Natural killer cell (primary cell): ENCODE results near the gene BICRA. TPM values are rescaled to one million over a fixed set of nuclear protein-coding genes. Genes with fewer than 3 reads are reported as not detected.

ENCODE experiments used
- ATAC-seq, 3 donors: fragments of 150-1000 bp in 2 of 3; fragments of 200-7000 bp in 1 of 3; cut with Tn5 transposase; 1 replicate in 1 of 3; 2 replicates in 2 of 3; pipeline ENCODE4 v1.10.0; 2021; ENCODE audit warnings: mild to moderate bottlenecking in 2 of 3, moderate library complexity in 2 of 3
- DNase-seq, 2 donors: peaks; one replicate each; pipeline versions ENCODE4 v3.0.0 to v3.0.0-alpha.2; 2013 to 2021; ENCODE audit warnings: mixed read lengths in 1 of 2
- H3K27ac ChIP-seq: one replicate; pipeline ENCODE4 v1.5.1; 2013; ENCODE audit warnings: mild to moderate bottlenecking, low read length
- H3K27me3 ChIP-seq: one replicate; pipeline ENCODE4 v1.6.1; 2013; ENCODE audit warnings: low read length; ENCODE audit not compliant: control insufficient read depth, insufficient read depth
- H3K36me3 ChIP-seq: one replicate; pipeline ENCODE4 v1.6.1; 2013; ENCODE audit warnings: low read length; ENCODE audit not compliant: control insufficient read depth, insufficient read depth
- H3K4me1 ChIP-seq: one replicate; pipeline ENCODE4 v1.6.1; 2013; ENCODE audit warnings: low read length; ENCODE audit not compliant: control insufficient read depth, insufficient read depth
- H3K4me3 ChIP-seq: one replicate; pipeline ENCODE4 v1.5.1; 2013; ENCODE audit warnings: low read length
- H3K9me3 ChIP-seq: one replicate; pipeline ENCODE4 v1.6.1; 2013; ENCODE audit warnings: low read length; ENCODE audit not compliant: control insufficient read depth, insufficient read depth
- H3K27ac Mint-ChIP-seq, 2 donors: one replicate each; pipeline ENCODE4 v1.8.0; 2022; ENCODE audit warnings: mild to moderate bottlenecking in 2 of 2, mixed read lengths in 2 of 2, moderate library complexity in 1 of 2
- H3K27me3 Mint-ChIP-seq, 2 donors: one replicate each; pipeline ENCODE4 v1.8.0; 2022; ENCODE audit warnings: low read depth in 2 of 2, mixed read lengths in 2 of 2
- H3K36me3 Mint-ChIP-seq: one replicate; pipeline ENCODE4 v1.8.0; 2022; ENCODE audit warnings: mixed read lengths
- H3K4me1 Mint-ChIP-seq, 2 donors: one replicate each; pipeline ENCODE4 v1.8.0; 2022; ENCODE audit warnings: mixed read lengths in 2 of 2
- H3K4me3 Mint-ChIP-seq: one replicate; pipeline ENCODE4 v1.8.0; 2022; ENCODE audit warnings: mild to moderate bottlenecking, moderate library complexity, mixed read lengths
- H3K9me3 Mint-ChIP-seq, 2 donors: one replicate each; pipeline ENCODE4 v1.8.0; 2022; ENCODE audit warnings: mixed read lengths in 2 of 2
- CTCF ChIP-seq: fragments of 200-600 bp; IDR thresholded peaks from one replicate; pipeline ENCODE4 v1.8.0; 2022; ENCODE audit warnings: antibody characterized with exemption
- WGBS: methylation state at CpG from one replicate; pipeline ENCODE4 v1.1.7; 2013; ENCODE audit warnings: missing lambda C conversion rate; ENCODE audit not compliant: insufficient coverage; 5-methylcytosine and 5-hydroxymethylcytosine counted together
- intact Hi-C: fragments of 100-400 bp; cut with micrococcal nuclease; formaldehyde crosslinking; loops from one replicate; pipeline ENCODE4 v1.14.2; 2022
- total RNA-seq, 4 donors: library from RNA; stranded (reverse); fragments of 120-200 nt in 1 of 4; gene quantifications; one replicate each; pipeline versions ENCODE4 v1.2.3 to v1.2.4, GENCODE V29; 2013 to 2022

BICRA gene
- total RNA-seq, 3 donors from 2014 or later (not counting 1 experiment from before 2014, with no cell fraction given) = 31.9 to 37.4 (median 34.1) TPM

- no peak for ATAC-seq
- H3K27ac Mint-ChIP-seq = no peak overlapping the region
- H3K36me3 Mint-ChIP-seq = no peaks in the 10 kb centered on the region
- Histone ChIP-seq H3K9me3 (no peaks in the 10 kb centered on the region), H3K27ac (no peak overlapping the region), H3K36me3 (peaks cover 3% of the 10 kb centered on the region), H3K4me3 (no peak overlapping the region), H3K27me3 (no peaks in the 10 kb centered on the region), H3K4me1 (peaks cover 12% of the 10 kb centered on the region)
- intact Hi-C loops = no loop called here
- peaks cover 28 to 38% of the 10 kb centered on the region in 2 donors for H3K4me1 Mint-ChIP-seq
- H3K27me3 Mint-ChIP-seq = no peaks in the 10 kb centered on the region
- H3K9me3 Mint-ChIP-seq = no peaks in the 10 kb centered on the region
- TF ChIP-seq CTCF = no peak
- no peak overlapping the region for H3K4me3 Mint-ChIP-seq
- DNase-seq = no peak
- 95% methylated on average over 6 of the region's 6 CpGs for WGBS
These were observed 10.8 kb downstream of the BICRA start for GRCh38 chr19:47619763-47620162.

DNA sequence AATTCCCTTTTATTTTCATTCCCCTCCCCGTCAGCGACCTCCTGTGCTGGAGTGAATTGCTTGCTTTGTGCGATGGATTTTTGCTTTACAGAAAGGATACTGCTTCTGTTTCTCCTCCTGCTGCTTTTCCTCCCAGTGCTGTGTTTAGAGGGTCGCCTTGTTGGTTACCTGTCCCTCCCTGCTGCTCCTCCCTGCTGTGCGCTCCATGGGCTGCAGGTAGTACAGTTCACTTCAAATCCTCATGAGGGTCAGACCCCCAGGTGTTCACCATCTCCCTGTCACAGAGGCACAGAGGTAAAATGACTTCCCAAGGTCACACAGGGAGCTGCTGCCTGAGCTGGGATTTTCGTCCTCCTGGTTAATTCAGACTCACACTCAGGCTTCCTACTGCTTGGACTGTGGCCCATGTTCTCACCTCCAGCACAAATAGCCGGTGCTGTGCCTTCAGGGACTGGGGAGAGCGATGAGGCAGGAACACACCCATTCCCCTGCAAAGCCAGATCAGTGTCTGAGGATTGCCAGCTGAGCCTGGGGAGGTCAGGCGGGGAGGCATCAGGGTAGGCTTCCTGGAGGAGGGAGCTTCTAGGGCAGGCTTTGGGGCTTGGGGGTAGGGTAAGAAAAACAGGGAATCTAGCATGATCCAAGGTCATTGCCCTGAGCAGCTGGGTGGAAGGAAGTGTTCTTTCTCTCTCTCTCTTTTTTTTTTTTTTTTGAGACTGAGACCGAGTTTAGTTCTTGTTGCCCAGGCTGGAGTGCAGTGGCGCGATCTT, 14.4 kb downstream of the BICRA start:
- ATAC-seq = no peak
- no peak overlapping the region for H3K27ac ChIP-seq
- H3K27me3 Mint-ChIP-seq = no peaks in the 10 kb centered on the region
- H3K36me3 Mint-ChIP-seq = no peaks in the 10 kb centered on the region
- no peak for TF ChIP-seq CTCF
- DNase-seq = no peak
- H3K27me3 ChIP-seq = no peaks in the 10 kb centered on the region
- H3K36me3 ChIP-seq = peaks cover 3% of the 10 kb centered on the region
- no peaks in the 10 kb centered on the region for H3K9me3 ChIP-seq
- H3K4me3 Mint-ChIP-seq = no peak overlapping the region
- intact Hi-C loops = no loop called here
- 96% methylated on average over 12 of the region's 12 CpGs for whole genome bisulfite sequencing
- peaks cover 2% of the 10 kb centered on the region for H3K4me1 ChIP-seq
- H3K4me3 ChIP-seq = no peak overlapping the region
- no peak overlapping the region for H3K27ac Mint-ChIP-seq
- H3K9me3 Mint-ChIP-seq = no peaks in the 10 kb centered on the region
- H3K4me1 Mint-ChIP-seq = peaks cover 35 to 42% of the 10 kb centered on the region in 2 donors

DNA sequence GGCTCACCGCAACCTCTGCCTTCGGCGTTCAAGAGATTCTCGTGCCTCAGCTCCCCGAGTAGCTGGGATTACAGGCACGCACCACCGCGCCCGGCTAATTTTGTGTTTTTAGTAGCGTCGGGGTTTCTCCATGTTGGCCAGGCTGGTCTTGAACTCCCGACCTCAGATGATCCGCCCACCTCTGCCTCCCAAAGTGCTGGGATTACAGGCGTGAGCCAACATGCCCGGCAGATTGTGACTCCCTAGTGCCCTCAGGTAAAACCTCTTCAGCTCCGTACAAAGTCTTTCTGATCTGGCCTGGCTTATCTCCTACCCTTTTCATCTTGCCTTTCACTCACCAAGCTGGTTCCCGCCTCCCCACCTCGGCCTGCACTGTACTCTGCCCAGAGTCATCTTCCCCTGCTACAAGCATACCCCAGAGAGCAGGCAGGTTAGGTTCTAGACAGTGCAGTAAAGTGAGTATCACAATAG, 15.0 kb downstream of the BICRA start:
- Histone ChIP-seq H3K9me3 (no peaks in the 10 kb centered on the region), H3K36me3 (peaks cover 3% of the 10 kb centered on the region), H3K27ac (no peak overlapping the region), H3K4me3 (no peak overlapping the region), H3K27me3 (no peaks in the 10 kb centered on the region), H3K4me1 (peaks cover 2% of the 10 kb centered on the region)
- TF ChIP-seq CTCF = no peak
- Mint-ChIP-seq H3K9me3 (no peaks in the 10 kb centered on the region), H3K27me3 (no peaks in the 10 kb centered on the region), H3K4me1 (peaks cover 35 to 46% of the 10 kb centered on the region in 2 donors), H3K4me3 (no peak overlapping the region), H3K27ac (peak overlapping the region in 1 of 2 donors; percentile 26), H3K36me3 (no peaks in the 10 kb centered on the region)
- intact Hi-C loops = no loop called here
- WGBS = 95% methylated on average over 18 of the region's 18 CpGs
- no peak for ATAC-seq
- no peak for DNase-seq

- no peak for TF ChIP-seq CTCF
- Histone ChIP-seq H3K4me3 (no peak overlapping the region), H3K36me3 (peaks cover 3% of the 10 kb centered on the region), H3K4me1 (no peaks in the 10 kb centered on the region), H3K27ac (no peak overlapping the region), H3K27me3 (no peaks in the 10 kb centered on the region), H3K9me3 (no peaks in the 10 kb centered on the region)
- ATAC-seq (no peak), DNase-seq (no peak)
- Mint-ChIP-seq H3K27ac (peak overlapping the region in 1 of 2 donors; percentile 39), H3K9me3 (no peaks in the 10 kb centered on the region), H3K4me3 (no peak overlapping the region), H3K4me1 (peaks cover 32 to 46% of the 10 kb centered on the region in 2 donors), H3K36me3 (no peaks in the 10 kb centered on the region), H3K27me3 (no peaks in the 10 kb centered on the region)
- WGBS = 96% methylated on average over 7 of the region's 7 CpGs
- intact Hi-C loops = no loop called here
These were observed 16.7 kb downstream of the BICRA start for GRCh38 chr19:47625650-47626049.
